ENCODE measurements around the gene C19orf25. TPM values are rescaled to one million over a fixed set of nuclear protein-coding genes. Genes with fewer than 3 reads are reported as not detected.

The C19orf25 gene
- total RNA-seq, 2 donors from 2014 or later = 54.0 to 93.0 TPM

- TF ChIP-seq POLR2AphosphoS5 (IDR thresholded peaks at IDR 0.05) (no peak), POLR2A (IDR thresholded peaks at IDR 0.05) (no peak)
- TF ChIP-seq, protein P1, sequence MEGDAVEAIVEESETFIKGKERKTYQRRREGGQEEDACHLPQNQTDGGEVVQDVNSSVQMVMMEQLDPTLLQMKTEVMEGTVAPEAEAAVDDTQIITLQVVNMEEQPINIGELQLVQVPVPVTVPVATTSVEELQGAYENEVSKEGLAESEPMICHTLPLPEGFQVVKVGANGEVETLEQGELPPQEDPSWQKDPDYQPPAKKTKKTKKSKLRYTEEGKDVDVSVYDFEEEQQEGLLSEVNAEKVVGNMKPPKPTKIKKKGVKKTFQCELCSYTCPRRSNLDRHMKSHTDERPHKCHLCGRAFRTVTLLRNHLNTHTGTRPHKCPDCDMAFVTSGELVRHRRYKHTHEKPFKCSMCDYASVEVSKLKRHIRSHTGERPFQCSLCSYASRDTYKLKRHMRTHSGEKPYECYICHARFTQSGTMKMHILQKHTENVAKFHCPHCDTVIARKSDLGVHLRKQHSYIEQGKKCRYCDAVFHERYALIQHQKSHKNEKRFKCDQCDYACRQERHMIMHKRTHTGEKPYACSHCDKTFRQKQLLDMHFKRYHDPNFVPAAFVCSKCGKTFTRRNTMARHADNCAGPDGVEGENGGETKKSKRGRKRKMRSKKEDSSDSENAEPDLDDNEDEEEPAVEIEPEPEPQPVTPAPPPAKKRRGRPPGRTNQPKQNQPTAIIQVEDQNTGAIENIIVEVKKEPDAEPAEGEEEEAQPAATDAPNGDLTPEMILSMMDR (IDR thresholded peaks at IDR 0.05) = no peak
- intact Hi-C loops (cut with DNase I) = no loop called here
- DNase-seq (ENCODE audit: low spot score) = no peak
- H3K9me3 ChIP-seq = no peaks in the 10 kb centered on the region
- H3K27me3 ChIP-seq (replicated peaks; ENCODE audit: insufficient read depth) = no peaks in the 10 kb centered on the region
- peaks cover 6 to 32% of the 10 kb centered on the region in 2 donors for H3K36me3 ChIP-seq
- no peaks in the 10 kb centered on the region for H3K4me1 ChIP-seq (replicated peaks)
- no peak overlapping the region for H3K4me3 ChIP-seq
- WGBS = 82% methylated on average over 42 of the region's 47 CpGs
- no peak overlapping the region for H3K27ac ChIP-seq
These were observed 45.6 kb downstream of the C19orf25 start for GRCh38 chr19:1433119-1434039.

DNA sequence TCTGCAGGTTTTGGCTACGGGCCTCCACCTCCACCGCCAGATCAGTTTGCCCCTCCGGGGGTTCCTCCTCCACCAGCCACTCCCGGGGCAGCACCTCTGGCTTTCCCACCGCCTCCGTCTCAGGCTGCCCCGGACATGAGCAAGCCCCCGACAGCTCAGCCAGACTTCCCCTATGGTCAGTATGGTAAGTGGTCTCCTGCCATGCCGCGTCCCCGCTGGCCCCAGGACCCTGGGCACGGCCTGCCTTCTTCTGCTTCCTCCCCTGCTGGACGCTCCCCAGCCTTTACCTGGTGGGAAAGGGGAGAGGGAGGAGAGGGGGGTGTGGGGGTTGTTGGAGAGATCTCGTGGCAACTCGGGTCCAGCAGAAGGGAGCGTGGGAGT is 46.5 kb downstream of the C19orf25 start:
- 89% methylated on average over 16 of the region's 16 CpGs for WGBS
- no peak overlapping the region for H3K4me3 ChIP-seq
- no peak for TF ChIP-seq POLR2AphosphoS5 (IDR thresholded peaks at IDR 0.05)
- TF ChIP-seq, protein P1 (IDR thresholded peaks at IDR 0.05) = no peak
- TF ChIP-seq POLR2A (IDR thresholded peaks at IDR 0.05) = no peak
- H3K4me1 ChIP-seq (replicated peaks) = no peaks in the 10 kb centered on the region
- H3K27ac ChIP-seq = no peak overlapping the region
- no peaks in the 10 kb centered on the region for H3K9me3 ChIP-seq
- no peak for DNase-seq (ENCODE audit: low spot score)
- intact Hi-C loops (cut with DNase I) = no loop called here
- H3K36me3 ChIP-seq = peaks cover 6 to 32% of the 10 kb centered on the region in 2 donors
- H3K27me3 ChIP-seq (replicated peaks; ENCODE audit: insufficient read depth) = no peaks in the 10 kb centered on the region

- Histone ChIP-seq H3K27ac (no peak overlapping the region), H3K9me3 (no peaks in the 10 kb centered on the region), H3K36me3 (peaks cover 6 to 32% of the 10 kb centered on the region in 2 donors), H3K27me3 (replicated peaks; ENCODE audit: insufficient read depth) (no peaks in the 10 kb centered on the region), H3K4me1 (replicated peaks) (no peaks in the 10 kb centered on the region), H3K4me3 (no peak overlapping the region)
- WGBS = 84% methylated on average over 19 of the region's 24 CpGs
- intact Hi-C loops (cut with DNase I) = no loop called here
- no peak for DNase-seq (ENCODE audit: low spot score)
- TF ChIP-seq POLR2A (IDR thresholded peaks at IDR 0.05) (no peak), POLR2AphosphoS5 (IDR thresholded peaks at IDR 0.05) (no peak)
- TF ChIP-seq, protein P1 (IDR thresholded peaks at IDR 0.05) = no peak
These were observed 47.1 kb downstream of the C19orf25 start for GRCh38 chr19:1431759-1432506.

GRCh38 chr19:1430246-1430645 is 48.8 kb downstream of the C19orf25 start:
- peaks cover 6 to 32% of the 10 kb centered on the region in 2 donors for H3K36me3 ChIP-seq
- DNase-seq (ENCODE audit: low spot score) = no peak
- H3K9me3 ChIP-seq = no peaks in the 10 kb centered on the region
- H3K4me3 ChIP-seq = no peak overlapping the region
- intact Hi-C loops (cut with DNase I) = no loop called here
- no peak overlapping the region for H3K27ac ChIP-seq
- no peaks in the 10 kb centered on the region for H3K27me3 ChIP-seq (replicated peaks; ENCODE audit: insufficient read depth)
- TF ChIP-seq POLR2AphosphoS5 (IDR thresholded peaks at IDR 0.05) (no peak), POLR2A (IDR thresholded peaks at IDR 0.05) (no peak)
- TF ChIP-seq, protein P1 (IDR thresholded peaks at IDR 0.05) = no peak
- WGBS = 82% methylated on average over 14 of the region's 14 CpGs
- no peaks in the 10 kb centered on the region for H3K4me1 ChIP-seq (replicated peaks)

All from prostate gland (tissue), 2 donors.